Measurements from ENCODE around the gene FAM135A.

FAM135A gene

DNA sequence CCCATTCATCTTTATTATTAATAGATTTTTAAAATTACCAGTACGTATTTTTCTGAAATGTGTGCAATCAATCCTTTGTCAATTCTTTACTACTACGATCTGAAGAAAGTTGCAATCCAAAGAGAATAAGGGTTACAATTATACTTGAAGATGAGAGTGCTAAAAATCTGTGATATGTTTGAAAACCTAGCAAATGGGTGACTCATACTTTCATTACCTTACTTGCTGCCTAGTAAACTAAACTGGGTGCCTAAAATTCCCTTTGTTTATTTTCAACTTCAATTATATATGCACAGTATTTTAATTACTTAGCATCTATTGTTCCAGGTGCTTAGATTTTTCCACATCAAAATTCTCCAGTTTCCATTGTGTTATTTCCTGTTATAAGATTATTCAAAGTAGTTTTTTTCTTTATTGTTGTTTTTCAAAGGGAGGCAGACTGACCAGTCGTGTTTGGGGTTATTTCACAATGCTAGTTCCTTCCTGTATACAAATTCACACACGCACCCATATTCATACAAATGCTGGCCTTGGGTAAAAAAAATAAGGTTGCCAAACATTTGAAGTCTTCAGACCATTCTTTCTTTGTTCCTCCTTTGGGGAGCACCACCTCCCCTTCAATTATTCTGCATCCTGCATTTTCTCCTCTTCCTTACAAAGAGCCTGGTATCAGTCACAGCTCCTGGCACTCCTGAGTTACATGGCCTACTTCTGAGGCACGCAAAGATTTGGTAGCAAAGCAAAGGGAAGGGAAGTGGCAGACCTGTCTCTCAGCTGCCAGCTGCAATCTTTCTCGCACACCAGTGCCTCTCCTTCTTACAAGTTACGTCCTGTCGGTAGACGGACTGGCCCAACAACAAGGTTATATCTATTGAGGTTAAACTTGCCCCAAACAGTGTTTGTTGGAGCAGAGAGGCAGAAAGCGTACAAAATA, 16.2 kb upstream of the FAM135A start:
- no peaks in the 10 kb centered on the region for H3K9me3 ChIP-seq (ENCODE audit: control insufficient read depth, low read length)
- peaks cover 9% of the 10 kb centered on the region for H3K4me1 ChIP-seq (ENCODE audit: control insufficient read depth, insufficient read depth, low read length)
- no peaks in the 10 kb centered on the region for H3K36me3 ChIP-seq (ENCODE audit: control insufficient read depth, insufficient read depth, low read length, severe bottlenecking)
- no peaks in the 10 kb centered on the region for H3K27me3 ChIP-seq (replicated peaks; ENCODE audit: control insufficient read depth, insufficient read depth, low read length)
- no peak overlapping the region for H3K9ac ChIP-seq (ENCODE audit: low read length)
- H3K4me3 ChIP-seq (ENCODE audit: low read length), result no peak overlapping the region
- DNase-seq (ENCODE audit: low read depth), result no peak

DNA sequence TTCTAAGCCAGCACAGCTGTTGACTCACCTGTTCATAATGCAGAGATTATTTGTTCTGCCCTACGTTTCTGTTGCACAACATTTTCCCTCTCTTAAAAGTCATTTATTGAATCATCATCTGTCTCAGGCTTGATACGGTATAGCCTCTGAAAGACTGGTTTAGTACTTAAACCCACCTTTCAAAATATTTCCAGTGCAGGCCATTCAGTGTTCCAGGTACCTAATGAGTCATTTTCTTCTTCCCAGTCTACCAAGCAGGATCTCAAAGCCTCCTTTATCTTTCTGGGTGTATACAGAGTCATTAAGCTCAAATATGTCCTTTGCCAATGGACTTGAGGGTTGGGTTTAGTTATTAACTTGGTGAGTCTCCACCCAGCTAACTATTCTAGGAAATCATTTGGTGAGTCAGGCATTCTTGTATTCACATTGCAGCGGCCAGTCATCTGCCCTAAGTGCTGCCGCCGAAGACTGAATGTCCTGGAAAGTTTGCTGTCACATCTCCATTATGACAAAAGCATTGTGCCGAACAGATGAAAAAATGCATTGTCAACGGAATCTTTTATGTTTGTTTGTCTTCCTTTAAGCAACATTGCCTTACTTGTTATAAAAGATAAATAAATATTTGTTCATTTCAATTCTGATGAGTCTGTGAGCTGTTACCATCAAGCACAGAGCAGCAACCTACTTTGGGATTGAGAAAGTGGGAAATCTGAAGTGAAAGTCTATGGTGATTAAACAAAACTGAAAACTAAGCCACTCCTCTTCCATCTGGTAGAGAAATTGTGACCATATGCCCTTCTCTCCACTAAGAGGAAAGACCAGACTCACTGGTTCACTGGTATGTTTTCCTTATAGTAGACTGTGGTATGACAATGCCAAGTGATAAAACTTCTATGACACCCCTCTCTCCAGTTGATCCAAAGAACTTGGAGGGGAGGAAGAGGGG, 14.3 kb upstream of the FAM135A start:
- H3K4me1 ChIP-seq (ENCODE audit: control insufficient read depth, insufficient read depth, low read length), result peaks cover 9% of the 10 kb centered on the region
- H3K9me3 ChIP-seq (ENCODE audit: control insufficient read depth, low read length), result no peaks in the 10 kb centered on the region
- no peaks in the 10 kb centered on the region for H3K27me3 ChIP-seq (replicated peaks; ENCODE audit: control insufficient read depth, insufficient read depth, low read length)
- DNase-seq (ENCODE audit: low read depth), result no peak
- no peak overlapping the region for H3K4me3 ChIP-seq (ENCODE audit: low read length)
- no peak overlapping the region for H3K9ac ChIP-seq (ENCODE audit: low read length)
- H3K36me3 ChIP-seq (ENCODE audit: control insufficient read depth, insufficient read depth, low read length, severe bottlenecking), result no peaks in the 10 kb centered on the region

DNA sequence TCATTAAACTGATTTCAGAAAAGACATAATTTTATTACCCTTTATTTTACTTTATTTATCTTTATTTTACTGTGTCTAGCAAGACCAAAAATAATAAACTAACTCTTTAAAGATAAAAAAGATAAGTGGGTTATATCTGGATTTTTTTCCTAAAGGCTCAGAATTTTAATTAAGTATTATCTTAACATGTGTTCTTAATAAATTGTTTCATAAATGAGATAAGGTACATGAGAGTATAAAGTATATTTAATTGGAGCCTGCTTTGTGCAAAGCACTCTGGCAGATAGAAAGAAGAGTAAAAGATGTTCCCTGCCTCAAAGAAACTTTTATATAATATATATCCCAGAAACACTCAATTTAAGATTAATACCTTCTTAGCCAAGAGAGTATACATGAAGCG, 8.7 kb upstream of the FAM135A start:
- H3K36me3 ChIP-seq (ENCODE audit: control insufficient read depth, insufficient read depth, low read length, severe bottlenecking), result no peaks in the 10 kb centered on the region
- no peak for DNase-seq (ENCODE audit: low read depth)
- H3K9me3 ChIP-seq (ENCODE audit: control insufficient read depth, low read length), result no peaks in the 10 kb centered on the region
- no peaks in the 10 kb centered on the region for H3K27me3 ChIP-seq (replicated peaks; ENCODE audit: control insufficient read depth, insufficient read depth, low read length)
- no peak overlapping the region for H3K4me3 ChIP-seq (ENCODE audit: low read length)
- no peak overlapping the region for H3K9ac ChIP-seq (ENCODE audit: low read length)
- no peaks in the 10 kb centered on the region for H3K4me1 ChIP-seq (ENCODE audit: control insufficient read depth, insufficient read depth, low read length)

DNA sequence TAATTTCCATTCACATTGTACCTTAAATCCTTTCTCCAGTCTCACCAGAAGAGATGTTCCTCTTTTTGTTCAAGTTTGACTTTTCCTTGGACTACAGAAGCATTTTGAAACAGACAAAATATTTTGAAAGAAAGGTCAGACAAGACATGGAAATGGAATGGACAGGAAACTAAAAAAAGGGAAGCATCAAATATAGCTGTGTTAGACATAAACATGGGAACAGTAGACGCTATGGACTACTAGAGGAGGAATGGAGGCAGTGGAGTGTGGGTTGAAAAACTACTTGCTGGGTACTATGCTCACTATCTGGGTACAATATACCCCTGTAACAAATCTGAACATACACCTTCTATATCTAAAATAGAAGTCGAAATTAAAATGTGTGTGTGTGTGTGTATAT, 4.1 kb upstream of the FAM135A start:
- Histone ChIP-seq H3K4me3 (ENCODE audit: low read length) (no peak overlapping the region), H3K27me3 (replicated peaks; ENCODE audit: control insufficient read depth, insufficient read depth, low read length) (no peaks in the 10 kb centered on the region), H3K36me3 (ENCODE audit: control insufficient read depth, insufficient read depth, low read length, severe bottlenecking) (no peaks in the 10 kb centered on the region), H3K9ac (ENCODE audit: low read length) (no peak overlapping the region), H3K9me3 (ENCODE audit: control insufficient read depth, low read length) (no peaks in the 10 kb centered on the region), H3K4me1 (ENCODE audit: control insufficient read depth, insufficient read depth, low read length) (peaks cover 4% of the 10 kb centered on the region)
- DNase-seq (ENCODE audit: low read depth), result no peak

DNA sequence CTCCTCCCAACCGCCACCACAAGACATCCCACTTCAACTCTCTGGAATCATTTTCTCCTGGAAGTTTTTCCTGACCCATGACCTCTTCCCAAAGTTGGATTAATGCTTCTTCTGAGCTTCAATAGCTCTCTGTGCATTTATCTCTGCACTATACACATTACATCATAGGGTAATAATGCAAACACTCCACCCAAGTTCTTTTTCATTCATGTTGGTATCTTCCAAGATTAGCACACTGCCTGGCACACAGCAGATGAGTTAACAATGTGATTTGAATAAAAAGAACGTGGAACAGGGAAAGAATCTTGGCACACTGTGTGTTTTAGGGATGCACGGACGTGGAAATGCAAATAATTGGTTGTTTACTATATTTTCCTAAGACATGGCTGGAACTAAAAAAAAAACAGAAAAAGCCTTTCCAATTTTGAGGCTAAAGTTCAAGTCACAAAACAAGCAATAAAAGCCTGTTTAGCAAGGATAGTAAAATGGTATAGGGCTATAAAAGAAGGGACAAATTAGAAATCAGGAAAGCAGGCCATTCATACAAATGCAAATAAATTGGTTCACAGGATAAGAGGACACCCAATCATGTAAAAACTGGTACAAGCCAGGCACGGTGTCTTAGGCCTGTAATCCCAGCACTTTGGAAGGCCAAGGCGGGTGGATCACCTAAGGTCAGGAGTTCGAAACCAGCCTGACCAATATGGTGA, 1.6 kb upstream of the FAM135A start:
- no peaks in the 10 kb centered on the region for H3K9me3 ChIP-seq (ENCODE audit: control insufficient read depth, low read length)
- no peak for DNase-seq (ENCODE audit: low read depth)
- H3K9ac ChIP-seq (ENCODE audit: low read length), result no peak overlapping the region
- H3K4me1 ChIP-seq (ENCODE audit: control insufficient read depth, insufficient read depth, low read length), result peaks cover 9% of the 10 kb centered on the region
- no peak overlapping the region for H3K4me3 ChIP-seq (ENCODE audit: low read length)
- H3K27me3 ChIP-seq (replicated peaks; ENCODE audit: control insufficient read depth, insufficient read depth, low read length), result no peaks in the 10 kb centered on the region
- no peaks in the 10 kb centered on the region for H3K36me3 ChIP-seq (ENCODE audit: control insufficient read depth, insufficient read depth, low read length, severe bottlenecking)

DNA sequence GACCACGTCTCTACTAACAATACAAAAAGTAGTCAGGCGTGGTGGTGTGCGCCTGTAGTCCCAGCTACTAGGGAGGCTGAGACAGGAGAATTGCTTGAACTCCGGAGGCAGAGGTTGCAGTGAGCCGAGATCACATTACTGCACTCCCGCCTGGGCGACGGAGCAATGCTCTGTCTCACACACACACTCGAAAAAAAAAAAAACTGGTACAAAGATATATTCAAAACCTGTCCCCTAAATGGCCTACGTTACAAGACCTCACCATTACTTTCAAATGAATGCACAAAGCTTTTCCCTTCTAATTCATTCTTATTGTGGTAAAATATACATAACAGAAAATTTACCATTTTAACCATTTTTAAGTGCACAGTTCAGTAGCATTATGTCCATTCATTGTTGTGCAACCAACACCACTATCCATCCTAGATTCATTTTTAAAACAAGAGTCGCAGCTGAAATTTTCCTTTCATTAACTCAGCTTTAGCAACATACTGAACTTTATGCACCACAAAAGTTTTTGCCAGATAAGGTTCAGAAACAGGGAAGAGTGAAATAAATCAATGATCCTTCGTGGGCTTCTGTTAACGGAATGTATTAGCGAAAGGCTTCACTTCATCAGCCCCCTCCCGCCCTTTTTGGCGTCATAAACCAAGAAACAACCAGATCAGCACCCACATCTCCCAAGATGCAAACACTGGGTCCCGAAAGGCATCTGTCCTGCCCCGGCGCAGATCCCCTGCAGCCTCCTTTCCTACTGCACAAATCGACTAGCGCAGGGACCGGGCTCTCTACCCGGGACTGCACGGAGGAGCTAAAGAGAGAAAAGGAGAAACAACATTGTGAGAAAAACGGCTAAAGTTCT, 825 bp upstream of the FAM135A start:
- no peak for DNase-seq (ENCODE audit: low read depth)
- H3K4me3 ChIP-seq (ENCODE audit: low read length), result peak overlapping the region; percentile 100
- H3K9me3 ChIP-seq (ENCODE audit: control insufficient read depth, low read length), result no peaks in the 10 kb centered on the region
- H3K9ac ChIP-seq (ENCODE audit: low read length), result peak overlapping the region; percentile 93
- no peaks in the 10 kb centered on the region for H3K27me3 ChIP-seq (replicated peaks; ENCODE audit: control insufficient read depth, insufficient read depth, low read length)
- peaks cover 9% of the 10 kb centered on the region for H3K4me1 ChIP-seq (ENCODE audit: control insufficient read depth, insufficient read depth, low read length)
- H3K36me3 ChIP-seq (ENCODE audit: control insufficient read depth, insufficient read depth, low read length, severe bottlenecking), result no peaks in the 10 kb centered on the region

DNA sequence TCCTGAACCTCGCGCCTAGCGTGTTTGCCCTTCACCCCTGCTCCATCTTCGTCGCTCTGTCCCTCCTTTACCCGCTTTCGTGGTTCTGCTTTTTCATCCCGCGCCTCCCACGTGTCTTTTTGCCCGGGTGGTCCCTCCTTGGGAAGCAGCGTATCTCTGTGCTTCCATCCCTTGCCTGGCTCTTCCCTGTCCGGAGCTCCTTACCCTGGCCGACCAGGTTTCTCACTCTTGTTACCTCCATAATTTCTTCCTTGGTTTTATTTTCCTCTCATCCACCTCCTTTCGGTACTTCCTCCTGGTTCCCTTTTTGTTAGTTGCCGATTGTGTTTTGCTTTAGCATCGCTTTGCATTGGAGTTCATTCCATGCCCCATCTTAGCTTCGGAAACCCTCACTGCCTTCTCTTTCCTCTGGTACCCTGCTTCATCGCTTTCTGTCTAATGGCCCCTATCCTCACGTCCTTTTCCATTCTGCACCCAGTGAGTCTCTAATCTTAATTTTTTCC, 735 bp downstream of the FAM135A start:
- Histone ChIP-seq H3K4me1 (ENCODE audit: control insufficient read depth, insufficient read depth, low read length) (peaks cover 9% of the 10 kb centered on the region), H3K9me3 (ENCODE audit: control insufficient read depth, low read length) (no peaks in the 10 kb centered on the region), H3K9ac (ENCODE audit: low read length) (peak overlapping the region; percentile 93), H3K27me3 (replicated peaks; ENCODE audit: control insufficient read depth, insufficient read depth, low read length) (no peaks in the 10 kb centered on the region), H3K4me3 (ENCODE audit: low read length) (peak overlapping the region; percentile 100), H3K36me3 (ENCODE audit: control insufficient read depth, insufficient read depth, low read length, severe bottlenecking) (no peaks in the 10 kb centered on the region)
- DNase-seq (ENCODE audit: low read depth), result peak; percentile 53

DNA sequence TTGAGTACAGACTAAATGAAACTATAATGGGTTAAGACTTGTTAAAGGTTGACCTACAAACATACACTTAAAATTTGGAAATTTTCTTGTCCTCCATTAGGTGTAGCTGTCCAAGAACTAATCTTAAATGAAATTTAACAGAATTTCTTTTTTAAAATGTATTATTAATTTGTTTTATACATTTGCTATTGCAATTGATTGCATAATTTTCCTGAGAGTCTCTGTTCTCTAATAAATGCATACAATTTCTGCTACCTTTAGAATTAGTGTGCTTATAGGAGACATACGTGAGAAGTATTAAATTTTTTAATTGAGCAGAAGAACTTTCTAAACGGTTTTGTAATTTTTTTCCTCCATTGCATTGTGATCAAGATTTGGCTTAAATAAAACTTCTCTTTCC, 1.5 kb downstream of the FAM135A start:
- Histone ChIP-seq H3K27me3 (replicated peaks; ENCODE audit: control insufficient read depth, insufficient read depth, low read length) (no peaks in the 10 kb centered on the region), H3K9me3 (ENCODE audit: control insufficient read depth, low read length) (no peaks in the 10 kb centered on the region), H3K36me3 (ENCODE audit: control insufficient read depth, insufficient read depth, low read length, severe bottlenecking) (no peaks in the 10 kb centered on the region), H3K9ac (ENCODE audit: low read length) (peak overlapping the region; percentile 93), H3K4me1 (ENCODE audit: control insufficient read depth, insufficient read depth, low read length) (peaks cover 9% of the 10 kb centered on the region), H3K4me3 (ENCODE audit: low read length) (peak overlapping the region; percentile 100)
- DNase-seq (ENCODE audit: low read depth), result peak; percentile 12

DNA sequence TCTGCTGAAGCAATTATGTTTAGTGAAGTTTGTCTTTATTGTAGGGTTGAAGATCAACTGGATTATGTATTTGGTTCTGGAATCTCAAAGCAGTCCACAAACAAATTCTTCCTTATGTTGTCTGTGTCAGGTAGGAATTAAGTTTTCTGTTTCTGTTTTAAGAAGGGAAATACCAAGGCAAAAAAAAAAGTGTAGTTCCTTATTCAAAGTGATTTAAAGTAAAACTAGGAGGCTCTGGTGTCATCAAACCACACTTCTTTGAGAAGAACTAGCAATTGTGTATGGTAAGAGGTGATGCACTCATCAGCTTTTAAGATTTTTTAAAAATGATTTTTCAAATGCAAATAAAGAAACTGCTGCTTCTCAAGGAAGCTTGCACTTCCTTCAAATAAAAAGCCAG, 1.9 kb downstream of the FAM135A start:
- no peak for DNase-seq (ENCODE audit: low read depth)
- Histone ChIP-seq H3K27me3 (replicated peaks; ENCODE audit: control insufficient read depth, insufficient read depth, low read length) (no peaks in the 10 kb centered on the region), H3K36me3 (ENCODE audit: control insufficient read depth, insufficient read depth, low read length, severe bottlenecking) (no peaks in the 10 kb centered on the region), H3K4me1 (ENCODE audit: control insufficient read depth, insufficient read depth, low read length) (peaks cover 9% of the 10 kb centered on the region), H3K4me3 (ENCODE audit: low read length) (no peak overlapping the region), H3K9ac (ENCODE audit: low read length) (no peak overlapping the region), H3K9me3 (ENCODE audit: control insufficient read depth, low read length) (no peaks in the 10 kb centered on the region)

DNA sequence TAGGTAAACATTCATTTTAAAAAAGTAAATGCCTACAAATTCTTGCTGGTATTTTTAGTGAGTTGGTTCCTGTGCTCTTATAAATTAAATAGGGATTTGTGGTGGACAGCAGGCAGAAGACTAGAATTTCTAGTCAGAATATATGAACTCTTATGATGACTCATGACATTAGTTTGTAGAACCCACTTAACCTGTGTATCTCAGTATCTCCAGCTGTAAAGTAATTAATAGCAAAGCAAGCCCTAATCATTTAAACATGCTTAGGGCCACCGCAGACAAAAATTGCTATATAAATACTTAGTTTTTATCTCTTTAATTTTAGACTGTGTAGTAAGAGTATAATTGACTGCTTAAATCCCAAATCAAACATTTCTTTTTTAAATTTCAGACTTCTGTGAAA, 2.4 kb downstream of the FAM135A start:
- Histone ChIP-seq H3K9me3 (ENCODE audit: control insufficient read depth, low read length) (no peaks in the 10 kb centered on the region), H3K4me3 (ENCODE audit: low read length) (no peak overlapping the region), H3K9ac (ENCODE audit: low read length) (no peak overlapping the region), H3K4me1 (ENCODE audit: control insufficient read depth, insufficient read depth, low read length) (peaks cover 9% of the 10 kb centered on the region), H3K36me3 (ENCODE audit: control insufficient read depth, insufficient read depth, low read length, severe bottlenecking) (no peaks in the 10 kb centered on the region), H3K27me3 (replicated peaks; ENCODE audit: control insufficient read depth, insufficient read depth, low read length) (no peaks in the 10 kb centered on the region)
- peak; percentile 2 for DNase-seq (ENCODE audit: low read depth)

Data from adipocyte (in vitro differentiated cells).